Measurements from ENCODE around the gene CCDC88C.

- TF ChIP-seq CTCF (IDR thresholded peaks at IDR 0.05; ENCODE audit: borderline replicate concordance, extremely low read depth, low read length, poor library complexity, severe bottlenecking) (no peak), EZH2 (IDR thresholded peaks at IDR 0.05; ENCODE audit: borderline replicate concordance, low read depth, low read length, severe bottlenecking) (no peak)
These were observed 11.2 kb downstream of the CCDC88C start for GRCh38 chr14:91406451-91406850.

All from DND-41 (cell line).